HG03159 (cell line): ENCODE data around the gene SLC2A6.

ENCODE experiments used
- ATAC-seq: cut with Tn5 transposase; IDR thresholded peaks from one replicate; pipeline ENCODE4 v1.9.1; 2021; ENCODE audit warnings: mild to moderate bottlenecking, moderate library complexity; ENCODE audit not compliant: unreplicated experiment

SLC2A6 gene

GRCh38 chr9:133516256-133516960 lies 37.5 kb upstream of the SLC2A6 start:
- ATAC-seq: no peak

GRCh38 chr9:133515615-133516255 lies 36.8 kb upstream of the SLC2A6 start:
- ATAC-seq: no peak

DNA sequence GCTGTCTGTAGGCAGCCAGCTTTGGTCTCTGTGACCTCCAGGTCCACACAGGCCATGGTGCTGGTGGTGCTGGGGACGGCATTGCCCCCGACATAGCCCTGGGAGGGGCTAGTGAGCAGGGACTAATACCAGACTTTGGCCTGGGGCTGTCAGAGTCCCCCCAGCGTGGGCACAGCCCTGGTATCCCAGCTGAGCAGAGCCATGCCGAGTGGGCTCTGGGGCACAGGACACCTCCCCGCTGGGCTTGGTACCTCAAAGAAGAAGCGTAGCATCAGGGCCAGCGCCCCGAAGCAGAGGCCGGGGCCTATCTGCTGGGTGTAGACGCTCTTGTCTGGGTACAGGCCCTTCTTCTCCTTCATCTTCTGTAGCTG lies 36.3 kb upstream of the SLC2A6 start:
- no peak for ATAC-seq

DNA sequence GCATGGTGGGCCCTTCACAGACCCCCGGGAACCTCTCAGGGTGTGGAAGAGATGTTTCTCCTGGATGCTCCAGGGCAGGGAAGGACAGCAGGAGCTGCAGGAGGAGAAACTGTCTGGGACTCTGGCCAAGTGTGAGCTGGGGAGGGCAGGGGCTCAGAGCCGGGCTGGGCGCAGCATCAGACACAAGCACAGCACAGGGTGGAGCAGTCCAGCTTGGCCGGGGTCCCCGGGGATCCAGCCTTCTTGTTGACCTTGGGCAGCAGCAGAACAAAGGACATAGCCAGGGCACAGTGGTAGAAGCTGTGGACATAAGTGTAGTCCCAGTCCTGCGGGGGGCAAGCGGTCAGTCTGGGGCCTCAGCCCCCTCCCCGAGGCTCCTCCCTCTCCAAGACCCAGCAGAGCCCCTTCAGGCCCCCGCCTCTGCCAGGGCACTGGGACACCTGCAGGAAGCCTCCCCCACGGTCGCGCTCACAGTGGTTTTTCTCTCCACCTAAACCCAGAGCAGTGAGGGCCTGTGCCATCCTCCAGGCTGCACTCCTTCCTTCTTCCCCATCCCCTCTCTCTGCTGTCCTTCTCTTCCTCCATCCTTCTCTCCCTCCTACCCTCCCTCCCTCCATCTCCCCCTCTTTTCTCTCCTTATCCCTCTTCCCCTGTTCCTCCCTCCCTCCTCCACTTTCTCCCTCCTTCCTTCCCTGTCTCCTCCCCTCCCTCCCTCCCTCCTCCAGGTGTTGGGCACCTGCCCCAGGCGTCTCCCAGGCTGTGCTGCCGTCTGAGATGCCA lies 35.8 kb upstream of the SLC2A6 start:
- ATAC-seq: no peak

DNA sequence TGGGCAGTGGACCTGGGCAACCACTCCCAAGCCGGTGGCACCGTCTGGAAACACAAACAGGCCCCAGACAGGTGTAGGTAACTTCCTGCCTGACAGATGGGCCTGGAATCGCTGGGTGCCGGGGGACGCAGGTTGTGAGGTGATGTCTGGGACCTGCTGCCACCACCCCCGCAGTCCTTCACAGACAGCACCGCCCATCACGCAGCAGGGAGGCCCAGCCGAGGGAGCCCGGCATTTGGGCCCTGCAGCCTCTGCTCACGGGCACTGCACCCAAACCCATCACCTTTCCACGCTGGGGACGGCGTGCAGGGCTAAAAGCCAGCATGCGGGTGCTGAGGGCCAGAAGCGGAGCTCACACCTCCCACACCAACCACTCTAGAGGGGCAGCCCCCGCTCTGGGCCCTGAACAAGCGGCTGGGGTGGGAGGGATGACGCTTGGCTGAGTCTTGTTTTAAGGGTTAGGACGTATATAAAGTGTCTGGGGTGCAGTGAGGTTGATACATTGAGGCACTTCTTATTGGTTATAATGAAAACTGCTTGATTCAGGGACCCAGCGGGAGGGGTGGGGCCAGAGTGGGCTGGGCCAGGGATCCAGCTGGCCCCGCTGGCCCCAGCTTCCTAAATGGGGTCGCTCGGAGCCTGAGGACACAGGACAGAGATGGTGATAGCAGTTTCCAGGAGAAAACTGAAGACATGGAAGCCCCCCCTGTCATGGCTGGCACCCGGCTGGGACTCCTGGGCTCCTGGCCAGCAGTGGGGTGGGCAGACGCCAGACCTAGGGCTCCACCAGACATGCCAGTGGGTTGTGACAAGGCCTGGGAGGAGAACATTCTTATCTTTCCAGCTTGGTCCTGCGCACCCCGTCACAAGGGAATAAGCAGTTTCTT lies 34.6 kb upstream of the SLC2A6 start:
- no peak for ATAC-seq

- no peak for ATAC-seq
Measured at GRCh38 chr9:133512253-133513213, 33.6 kb upstream of the SLC2A6 start.

- ATAC-seq: no peak
Measured at GRCh38 chr9:133511607-133512006, 32.7 kb upstream of the SLC2A6 start.

GRCh38 chr9:133510926-133511505 lies 32.1 kb upstream of the SLC2A6 start:
- no peak for ATAC-seq

GRCh38 chr9:133509179-133510083 lies 30.5 kb upstream of the SLC2A6 start:
- no peak for ATAC-seq

- no peak for ATAC-seq
Measured at GRCh38 chr9:133508046-133508445, 29.1 kb upstream of the SLC2A6 start.

DNA sequence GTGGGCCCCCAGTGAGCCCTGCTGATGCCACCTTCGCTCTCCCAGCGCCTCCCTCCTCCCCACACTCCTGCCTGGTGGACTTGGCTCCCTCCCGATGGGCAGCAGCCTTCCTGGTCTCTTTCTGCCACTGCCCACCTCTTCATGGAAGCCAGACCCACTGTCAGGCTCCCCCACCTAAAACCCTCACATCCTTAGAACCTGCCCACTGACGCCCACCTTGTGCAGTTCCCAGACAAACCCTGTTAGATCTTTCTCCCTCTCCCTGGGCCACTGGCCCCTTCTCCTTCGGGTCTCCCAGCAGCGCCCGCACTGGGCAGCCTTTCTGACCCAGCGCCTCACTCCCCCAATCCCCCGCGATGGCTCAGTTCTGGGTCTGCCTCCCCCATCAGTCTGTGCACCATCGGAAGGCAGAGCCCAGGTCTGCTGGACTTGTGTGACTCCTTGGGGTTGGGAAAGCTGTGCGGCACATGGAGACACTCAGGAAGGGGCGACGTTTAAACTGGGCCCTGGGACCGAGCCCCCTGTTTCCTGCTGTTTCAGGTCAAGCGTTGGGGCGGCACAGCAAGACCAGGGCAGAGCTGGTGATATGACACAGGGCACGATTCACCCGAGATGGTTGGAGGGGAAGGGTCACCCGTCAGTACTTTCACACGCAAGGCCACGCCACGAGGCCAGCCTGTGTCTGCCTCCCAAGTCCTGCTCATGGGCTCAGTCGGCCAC lies 28.5 kb upstream of the SLC2A6 start:
- ATAC-seq: no peak

- no peak for ATAC-seq
Measured at GRCh38 chr9:133506653-133507038, 27.7 kb upstream of the SLC2A6 start.

- ATAC-seq: no peak
Measured at GRCh38 chr9:133505901-133506652, 27.2 kb upstream of the SLC2A6 start.

- ATAC-seq: no peak
Measured at GRCh38 chr9:133505186-133505830, 26.4 kb upstream of the SLC2A6 start.

DNA sequence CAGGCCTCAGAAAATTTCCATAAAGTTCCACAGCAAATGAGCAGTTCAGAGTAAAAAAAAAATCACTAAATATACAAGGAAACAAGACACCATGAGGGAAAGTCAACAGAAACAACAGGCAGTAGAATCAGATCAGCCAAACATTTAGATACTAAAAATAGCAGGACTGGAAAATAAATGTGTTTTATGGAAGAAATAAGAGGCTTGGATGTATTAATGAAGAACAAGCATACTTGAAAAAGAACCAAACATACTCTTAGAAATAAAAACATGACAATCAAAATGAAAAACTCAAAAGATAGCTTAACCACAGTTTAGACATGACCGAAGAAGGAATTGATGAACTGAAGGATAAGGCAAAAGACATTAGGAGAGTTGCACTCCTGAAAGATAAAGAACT lies 23.2 kb upstream of the SLC2A6 start:
- ATAC-seq: no peak

- ATAC-seq: no peak
Measured at GRCh38 chr9:133499892-133500270, 21.0 kb upstream of the SLC2A6 start.
